Vagina (tissue), 2 donors: Measurements from ENCODE around the gene STK11.

Experiments
- CTCF ChIP-seq, 3 experiments: fragments of 450-650 bp in 2 of 3; fragments of 200-600 bp in 1 of 3; sonication (generic) in 1 of 3; IDR thresholded peaks; one replicate each; pipeline ENCODE4 v1.5.1; 2017 to 2019; ENCODE audit warnings: antibody characterized with exemption in 3 of 3, mild to moderate bottlenecking in 2 of 3, moderate library complexity in 2 of 3
- POLR2A ChIP-seq, 2 donors: fragments of 450-650 bp; IDR thresholded peaks; one replicate each; pipeline ENCODE4 v1.6.1; 2017; ENCODE audit warnings: antibody characterized with exemption in 2 of 2, mild to moderate bottlenecking in 2 of 2, moderate library complexity in 2 of 2
- POLR2AphosphoS5 ChIP-seq, 2 donors: sonication (generic); formaldehyde crosslinking; IDR thresholded peaks; one replicate each; pipeline ENCODE4 v1.9.0; 2017; ENCODE audit warnings: antibody characterized with exemption in 2 of 2, mild to moderate bottlenecking in 2 of 2, low read depth in 1 of 2; ENCODE audit not compliant: insufficient read depth in 1 of 2

- TF ChIP-seq CTCF (IDR thresholded peaks at IDR 0.05) (no peak), POLR2A (IDR thresholded peaks at IDR 0.05) (no peak), POLR2AphosphoS5 (IDR thresholded peaks at IDR 0.05; ENCODE audit: insufficient read depth in 1 of 2, low read depth in 1 of 2) (no peak)
Observed at GRCh38 chr19:1240925-1241324, 35.3 kb downstream of the STK11 start.
